HEK293T (cell line): ENCODE measurements around the gene MPEG1.

Source experiments
- ELF4 ChIP-seq: fragments of 450-650 bp; IDR thresholded peaks from 2 replicates; pipeline ENCODE4 v1.6.1; 2017; ENCODE audit warnings: antibody characterized with exemption
- FOXA1 ChIP-seq: fragments of 450-650 bp; IDR thresholded peaks from 2 replicates; pipeline ENCODE4 v1.6.1; 2016; ENCODE audit warnings: mild to moderate bottlenecking
- FOXM1 ChIP-seq: fragments of 450-650 bp; IDR thresholded peaks from 2 replicates; pipeline ENCODE4 v1.6.1; 2017; ENCODE audit warnings: mild to moderate bottlenecking, borderline replicate concordance
- L3MBTL2 ChIP-seq: fragments of 450-650 bp; conservative IDR thresholded peaks from 2 replicates; pipeline ENCODE4 v1.6.1; 2016; ENCODE audit warnings: mild to moderate bottlenecking
- NFRKB ChIP-seq: fragments of 450-650 bp; IDR thresholded peaks from 2 replicates; pipeline ENCODE4 v1.6.1; 2016; ENCODE audit warnings: mild to moderate bottlenecking, moderate library complexity
- PKNOX1 ChIP-seq: fragments of 450-650 bp; IDR thresholded peaks from 2 replicates; pipeline ENCODE4 v1.6.1; 2016
- SP1 ChIP-seq: fragments of 450-650 bp; IDR thresholded peaks from 2 replicates; pipeline ENCODE4 v1.6.1; 2017
- SUZ12 ChIP-seq: fragments of 450-650 bp; IDR thresholded peaks from 2 replicates; pipeline ENCODE4 v1.6.1; 2016; ENCODE audit warnings: mild to moderate bottlenecking

- TF ChIP-seq NFRKB, result no peak
- no peak for TF ChIP-seq PKNOX1
- TF ChIP-seq FOXA1, result no peak
- TF ChIP-seq ELF4, result no peak
- no peak for TF ChIP-seq FOXM1
- no peak for TF ChIP-seq L3MBTL2
- TF ChIP-seq SP1, result no peak
- TF ChIP-seq SUZ12, result no peak
Observed at GRCh38 chr11:59197991-59198390, 14.7 kb downstream of the MPEG1 start.
